ENCODE data around the gene CTAGE6.
"Not testable (repeated sequence)": the region's sequence is repeated elsewhere in the genome, so short reads cannot be mapped to it uniquely, and the experiment has no call there.

The CTAGE6 gene

GRCh38 chr7:143737037-143737819, 20.3 kb downstream of the CTAGE6 start:
- not testable (repeated sequence) for H3K4me3 ChIP-seq (replicated peaks; ENCODE audit: low read depth, low read length)
- DNase-seq (ENCODE audit: extremely low read depth, low read depth): peak; percentile 30
- peak; percentile 44 for TF ChIP-seq CTCF (IDR thresholded peaks at IDR 0.05; ENCODE audit: low read depth, low read length, missing control alignments)

GRCh38 chr7:143735962-143736361, 21.5 kb downstream of the CTAGE6 start:
- H3K4me3 ChIP-seq (replicated peaks; ENCODE audit: low read depth, low read length): no peak overlapping the region
- TF ChIP-seq CTCF (IDR thresholded peaks at IDR 0.05; ENCODE audit: low read depth, low read length, missing control alignments): no peak
- no peak for DNase-seq (ENCODE audit: extremely low read depth, low read depth)

- no peak for DNase-seq (ENCODE audit: extremely low read depth, low read depth)
- no peak overlapping the region for H3K4me3 ChIP-seq (replicated peaks; ENCODE audit: low read depth, low read length)
- no peak for TF ChIP-seq CTCF (IDR thresholded peaks at IDR 0.05; ENCODE audit: low read depth, low read length, missing control alignments)
Measured at GRCh38 chr7:143733876-143734275, 23.6 kb downstream of the CTAGE6 start.

- H3K4me3 ChIP-seq (replicated peaks; ENCODE audit: low read depth, low read length): no peak overlapping the region
- no peak for TF ChIP-seq CTCF (IDR thresholded peaks at IDR 0.05; ENCODE audit: low read depth, low read length, missing control alignments)
- DNase-seq (ENCODE audit: extremely low read depth, low read depth): no peak
Measured at GRCh38 chr7:143728333-143728862, 29.1 kb downstream of the CTAGE6 start.

- DNase-seq (ENCODE audit: extremely low read depth, low read depth): not testable (repeated sequence)
Measured at GRCh38 chr7:143727561-143727960, 29.9 kb downstream of the CTAGE6 start.

GRCh38 chr7:143726143-143726542, 31.4 kb downstream of the CTAGE6 start:
- DNase-seq (ENCODE audit: extremely low read depth, low read depth); H3K4me3 ChIP-seq (replicated peaks; ENCODE audit: low read depth, low read length): not testable (repeated sequence)

More at GRCh38 chr7:143727561-143727960, 29.9 kb downstream of the CTAGE6 start:
- not testable (repeated sequence) for H3K4me3 ChIP-seq (replicated peaks; ENCODE audit: low read depth, low read length)

- DNase-seq (ENCODE audit: extremely low read depth, low read depth); H3K4me3 ChIP-seq (replicated peaks; ENCODE audit: low read depth, low read length): not testable (repeated sequence)
Measured at GRCh38 chr7:143720335-143720734, 37.2 kb downstream of the CTAGE6 start.

- DNase-seq (ENCODE audit: extremely low read depth, low read depth); H3K4me3 ChIP-seq (replicated peaks; ENCODE audit: low read depth, low read length): not testable (repeated sequence)
Measured at GRCh38 chr7:143715543-143716193, 41.8 kb downstream of the CTAGE6 start.

- not testable (repeated sequence) for H3K4me3 ChIP-seq (replicated peaks; ENCODE audit: low read depth, low read length); DNase-seq (ENCODE audit: extremely low read depth, low read depth)
Measured at GRCh38 chr7:143714581-143715454, 42.7 kb downstream of the CTAGE6 start.

GRCh38 chr7:143712381-143712780, 45.1 kb downstream of the CTAGE6 start:
- not testable (repeated sequence) for H3K4me3 ChIP-seq (replicated peaks; ENCODE audit: low read depth, low read length); DNase-seq (ENCODE audit: extremely low read depth, low read depth)

- H3K4me3 ChIP-seq (replicated peaks; ENCODE audit: low read depth, low read length); DNase-seq (ENCODE audit: extremely low read depth, low read depth): not testable (repeated sequence)
Measured at GRCh38 chr7:143711727-143712324, 45.7 kb downstream of the CTAGE6 start.

GRCh38 chr7:143709895-143710294, 47.6 kb downstream of the CTAGE6 start:
- DNase-seq (ENCODE audit: extremely low read depth, low read depth); H3K4me3 ChIP-seq (replicated peaks; ENCODE audit: low read depth, low read length): not testable (repeated sequence)
